Measurements from ENCODE around the gene SBNO1.
"Not testable (repeated sequence)": the region's sequence is repeated elsewhere in the genome, so short reads cannot be mapped to it uniquely, and the experiment has no call there.

SBNO1 gene

GRCh38 chr12:123248996-123249741, 115.5 kb downstream of the SBNO1 start:
- not testable (repeated sequence) for DNase-seq (ENCODE audit: low read depth, low spot score)

DNA sequence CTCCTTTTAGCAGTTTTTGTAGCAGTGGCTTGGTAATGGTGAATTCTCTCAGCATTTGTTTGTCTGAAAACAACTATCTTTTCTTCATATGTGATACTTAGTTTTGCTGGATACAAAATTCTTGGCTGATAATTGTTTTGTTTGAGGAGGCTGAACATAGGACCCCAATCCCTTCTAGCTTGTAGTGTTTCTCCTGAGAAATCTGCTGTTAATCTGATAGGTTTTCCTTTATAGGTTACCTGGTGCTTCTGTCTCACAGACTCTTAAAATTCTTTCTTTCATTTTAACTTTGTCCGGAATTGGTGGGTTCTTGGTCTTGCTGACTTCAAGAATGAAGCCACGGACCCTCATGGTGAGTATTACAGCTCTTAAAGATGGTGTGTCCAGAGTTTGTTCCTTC, 116.5 kb downstream of the SBNO1 start:
- not testable (repeated sequence) for DNase-seq (ENCODE audit: low read depth, low spot score)

GRCh38 chr12:123245678-123246077, 119.0 kb downstream of the SBNO1 start:
- DNase-seq (ENCODE audit: low read depth, low spot score): no peak

GRCh38 chr12:123243671-123244262, 120.9 kb downstream of the SBNO1 start:
- DNase-seq (ENCODE audit: low read depth, low spot score): no peak

DNA sequence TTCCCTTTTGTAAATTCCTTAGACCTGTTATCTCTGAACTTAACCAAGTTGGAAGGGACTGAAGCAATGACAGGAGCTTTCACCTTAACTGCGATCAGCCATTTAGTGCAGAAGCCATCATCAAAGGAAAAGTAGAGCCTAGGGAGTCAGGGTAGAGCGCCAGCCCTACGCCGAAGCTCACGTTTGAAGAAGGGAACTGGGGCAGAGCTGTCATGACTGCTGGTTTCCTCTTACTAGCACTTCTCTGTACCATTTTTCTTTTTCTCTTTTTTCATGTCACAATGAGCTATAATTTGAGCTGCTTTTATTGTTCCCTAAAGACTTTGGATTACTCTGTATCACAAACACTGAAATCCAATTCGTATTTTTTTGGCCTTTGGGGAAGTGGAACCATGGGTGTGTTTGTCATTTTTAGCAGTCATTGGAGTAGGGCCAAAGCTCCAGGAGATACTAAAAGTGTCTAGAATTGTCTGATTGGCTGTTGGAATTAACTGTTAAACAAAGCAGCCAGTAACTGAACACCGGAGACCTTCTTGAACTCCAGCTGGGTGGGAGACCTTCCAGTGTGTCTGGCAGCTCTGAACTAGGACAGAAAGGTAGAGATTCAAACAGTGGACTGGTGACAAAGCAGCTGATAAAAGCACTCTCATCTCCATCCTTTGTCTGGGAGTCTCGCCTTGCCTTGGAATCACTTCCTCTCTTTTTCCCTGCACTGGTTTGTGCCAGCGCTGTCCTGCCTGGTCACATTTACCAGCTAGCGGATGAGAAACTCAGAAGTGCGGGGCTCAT, 122.3 kb downstream of the SBNO1 start:
- no peak for DNase-seq (ENCODE audit: low read depth, low spot score)
